Neural cell (in vitro differentiated cells): ENCODE data around the gene SRGAP3. TPM values are rescaled to one million over a fixed set of nuclear protein-coding genes. Genes with fewer than 3 reads are reported as not detected.

Experiments
- H2AFZ ChIP-seq: fragments of 200-600, 300-800 bp; sonication (generic), shearing (Covaris generic); 2 replicates; pipeline ENCODE4 v1.6.0; 2014; ENCODE audit warnings: low read depth, mild to moderate bottlenecking, antibody characterized with exemption, low read length, moderate library complexity
- H3F3A ChIP-seq: fragments of 200-600 bp; shearing (Covaris generic); 2 replicates; pipeline ENCODE4 v1.6.1; 2016; ENCODE audit warnings: mild to moderate bottlenecking, moderate library complexity, mixed read lengths, antibody characterized with exemption, low read length; ENCODE audit not compliant: insufficient read depth, poor library complexity, severe bottlenecking
- H3K27ac ChIP-seq: fragments of 200-600, 300-800 bp; sonication (generic), shearing (Covaris generic); 2 replicates; pipeline ENCODE4 v1.5.1; 2014; ENCODE audit warnings: mild to moderate bottlenecking, low read length, moderate library complexity
- H3K27me3 ChIP-seq: fragments of 300-800, 200-600 bp; sonication (generic), shearing (Covaris generic); 2 replicates; pipeline ENCODE4 v1.6.0; 2014; ENCODE audit warnings: mild to moderate bottlenecking, low read depth, low read length, moderate library complexity; ENCODE audit not compliant: insufficient read depth
- H3K36me3 ChIP-seq: fragments of 300-800, 200-600 bp; sonication (generic), shearing (Covaris generic); 2 replicates; pipeline ENCODE4 v1.5.1; 2014; ENCODE audit warnings: mild to moderate bottlenecking, antibody characterized with exemption, low read length, moderate library complexity; ENCODE audit not compliant: insufficient read depth
- H3K4me2 ChIP-seq: fragments of 300-800, 200-600 bp; sonication (generic), shearing (Covaris generic); 2 replicates; pipeline ENCODE4 v1.6.0; 2014; ENCODE audit warnings: mild to moderate bottlenecking, low read length
- H3K4me3 ChIP-seq: fragments of 300-800, 200-600 bp; sonication (generic), shearing (Covaris generic); 2 replicates; pipeline ENCODE4 v1.5.1; 2014; ENCODE audit warnings: mild to moderate bottlenecking, low read length, moderate library complexity
- H3K79me2 ChIP-seq: fragments of 200-600 bp; shearing (Covaris generic); replicated peaks from 2 replicates; pipeline ENCODE4 v1.6.0; 2014; ENCODE audit warnings: mild to moderate bottlenecking, low read length, moderate library complexity; ENCODE audit not compliant: insufficient read depth
- H3K9ac ChIP-seq: fragments of 300-800, 200-600 bp; sonication (generic), shearing (Covaris generic); 2 replicates; pipeline ENCODE4 v1.6.1; 2016; ENCODE audit warnings: mild to moderate bottlenecking, low read length, mixed read lengths
- H3K9me2 ChIP-seq: fragments of 200-600 bp; shearing (Covaris generic); 2 replicates; pipeline ENCODE4 v1.6.1; 2016; ENCODE audit warnings: mild to moderate bottlenecking, low read length, mixed read lengths; ENCODE audit not compliant: insufficient read depth
- H3K9me3 ChIP-seq: fragments of 200-600, 300-800 bp; sonication (generic), shearing (Covaris generic); 2 replicates; pipeline ENCODE4 v1.6.1; 2016; ENCODE audit warnings: mild to moderate bottlenecking, mixed run types, low read length, moderate library complexity, mixed read lengths
- H4K20me1 ChIP-seq: fragments of 200-600 bp; shearing (Covaris generic); 2 replicates; pipeline ENCODE4 v1.6.1; 2016; ENCODE audit warnings: mild to moderate bottlenecking, mixed run types; ENCODE audit not compliant: insufficient read depth
- EP300 ChIP-seq: fragments of 450-650 bp; conservative IDR thresholded peaks from 2 replicates; pipeline ENCODE4 v1.6.1; 2014; ENCODE audit warnings: antibody characterized with exemption, mild to moderate bottlenecking, moderate library complexity; ENCODE audit not compliant: poor library complexity, severe bottlenecking
- EZH2 ChIP-seq: fragments of 200-600, 300-800 bp; shearing (Covaris generic), sonication (generic); IDR thresholded peaks from 2 replicates; pipeline ENCODE4 v1.6.1; 2014; ENCODE audit warnings: antibody characterized with exemption, low read length, borderline replicate concordance, mild to moderate bottlenecking; ENCODE audit not compliant: insufficient read depth, poor library complexity, severe bottlenecking
- MXI1 ChIP-seq: fragments of 450-650 bp; conservative IDR thresholded peaks from 2 replicates; pipeline ENCODE4 v1.6.1; 2014; ENCODE audit warnings: antibody characterized with exemption, mild to moderate bottlenecking; ENCODE audit not compliant: poor library complexity, severe bottlenecking
- POLR2AphosphoS5 ChIP-seq: IDR thresholded peaks from 2 replicates; pipeline ENCODE4 v1.6.1; 2012
- RAD21 ChIP-seq: fragments of 450-650 bp; conservative IDR thresholded peaks from 2 replicates; pipeline ENCODE4 v1.6.1; 2014; ENCODE audit warnings: antibody characterized with exemption, mild to moderate bottlenecking, moderate library complexity
- REST ChIP-seq: IDR thresholded peaks from 2 replicates; pipeline ENCODE4 v1.6.1; 2012; ENCODE audit warnings: borderline replicate concordance
- SMC3 ChIP-seq: fragments of 450-650 bp; conservative IDR thresholded peaks from 2 replicates; pipeline ENCODE4 v1.6.1; 2014; ENCODE audit warnings: antibody characterized with exemption, mild to moderate bottlenecking, moderate library complexity; ENCODE audit not compliant: poor library complexity
- TAF1 ChIP-seq: IDR thresholded peaks from 2 replicates; pipeline ENCODE4 v1.6.1; 2012; ENCODE audit warnings: low read depth
- polyA plus RNA-seq: library from polyadenylated mRNA; depleted of rRNA; stranded (reverse); fragments of >200 nt; gene quantifications from 2 replicates; pipeline ENCODE4 v1.2.3, GENCODE V29; 2014
- TF ChIP-seq, protein P1 (sequence below): fragments of 450-650 bp; IDR thresholded peaks from 2 replicates; pipeline ENCODE4 v1.5.1; 2014; ENCODE audit warnings: antibody characterized with exemption, mild to moderate bottlenecking, moderate library complexity; ENCODE audit not compliant: poor library complexity, severe bottlenecking

Gene SRGAP3
- polyA plus RNA-seq, 1 donor from 2014 or later: 31.5 TPM

GRCh38 chr3:9229879-9230278, 19.6 kb downstream of the SRGAP3 start:
- H3K27me3 ChIP-seq: no peaks in the 10 kb centered on the region
- H3K27ac ChIP-seq: no peak overlapping the region
- peaks cover 68% of the 10 kb centered on the region for H3K79me2 ChIP-seq
- H3K9me3 ChIP-seq: no peaks in the 10 kb centered on the region
- H3K9ac ChIP-seq: no peak overlapping the region
- H3K4me3 ChIP-seq: no peak overlapping the region
- no peaks in the 10 kb centered on the region for H3K9me2 ChIP-seq
- H4K20me1 ChIP-seq: peaks cover 12% of the 10 kb centered on the region
- H3K4me2 ChIP-seq: no peak overlapping the region
- no peaks in the 10 kb centered on the region for H3K36me3 ChIP-seq
- H3F3A ChIP-seq: no peaks in the 10 kb centered on the region
- no peak overlapping the region for H2AFZ ChIP-seq
- TF ChIP-seq TAF1 (no peak), EP300 (no peak)

GRCh38 chr3:9229325-9229724, 20.1 kb downstream of the SRGAP3 start:
- no peak overlapping the region for H3K27ac ChIP-seq
- no peak overlapping the region for H3K4me3 ChIP-seq
- H2AFZ ChIP-seq: no peak overlapping the region
- H3K27me3 ChIP-seq: no peaks in the 10 kb centered on the region
- TF ChIP-seq EP300 (no peak), TAF1 (no peak), SMC3 (no peak), POLR2AphosphoS5 (no peak), EZH2 (no peak), REST (no peak), MXI1 (no peak), RAD21 (no peak)
- TF ChIP-seq, protein P1, sequence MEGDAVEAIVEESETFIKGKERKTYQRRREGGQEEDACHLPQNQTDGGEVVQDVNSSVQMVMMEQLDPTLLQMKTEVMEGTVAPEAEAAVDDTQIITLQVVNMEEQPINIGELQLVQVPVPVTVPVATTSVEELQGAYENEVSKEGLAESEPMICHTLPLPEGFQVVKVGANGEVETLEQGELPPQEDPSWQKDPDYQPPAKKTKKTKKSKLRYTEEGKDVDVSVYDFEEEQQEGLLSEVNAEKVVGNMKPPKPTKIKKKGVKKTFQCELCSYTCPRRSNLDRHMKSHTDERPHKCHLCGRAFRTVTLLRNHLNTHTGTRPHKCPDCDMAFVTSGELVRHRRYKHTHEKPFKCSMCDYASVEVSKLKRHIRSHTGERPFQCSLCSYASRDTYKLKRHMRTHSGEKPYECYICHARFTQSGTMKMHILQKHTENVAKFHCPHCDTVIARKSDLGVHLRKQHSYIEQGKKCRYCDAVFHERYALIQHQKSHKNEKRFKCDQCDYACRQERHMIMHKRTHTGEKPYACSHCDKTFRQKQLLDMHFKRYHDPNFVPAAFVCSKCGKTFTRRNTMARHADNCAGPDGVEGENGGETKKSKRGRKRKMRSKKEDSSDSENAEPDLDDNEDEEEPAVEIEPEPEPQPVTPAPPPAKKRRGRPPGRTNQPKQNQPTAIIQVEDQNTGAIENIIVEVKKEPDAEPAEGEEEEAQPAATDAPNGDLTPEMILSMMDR: no peak
- no peak overlapping the region for H3K4me2 ChIP-seq
- H3K9me3 ChIP-seq: no peaks in the 10 kb centered on the region
- no peaks in the 10 kb centered on the region for H3K36me3 ChIP-seq
- H4K20me1 ChIP-seq: peaks cover 12% of the 10 kb centered on the region
- H3K79me2 ChIP-seq: peaks cover 68% of the 10 kb centered on the region
- no peaks in the 10 kb centered on the region for H3F3A ChIP-seq
- no peaks in the 10 kb centered on the region for H3K9me2 ChIP-seq
- H3K9ac ChIP-seq: no peak overlapping the region

DNA sequence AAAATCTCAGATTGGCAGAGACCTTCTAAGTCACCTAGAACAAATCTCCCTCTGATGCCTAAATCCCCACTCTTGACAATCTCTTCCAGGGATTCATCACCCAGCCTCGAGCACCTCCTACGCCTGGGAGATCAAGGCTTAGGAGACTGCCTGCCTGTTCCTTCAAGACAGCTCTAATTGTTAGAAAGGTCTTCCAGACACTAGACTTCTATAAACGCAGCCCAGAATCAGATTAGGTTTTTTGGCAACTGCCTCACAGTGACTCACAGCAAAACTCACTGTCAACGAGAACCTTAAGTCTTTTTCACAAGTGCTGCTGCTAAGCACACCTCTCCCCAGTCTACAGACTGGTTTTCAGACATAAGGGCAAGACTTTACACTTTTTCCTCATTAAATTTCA, 23.1 kb downstream of the SRGAP3 start:
- Histone ChIP-seq H3K4me3 (no peak overlapping the region), H3K27ac (no peak overlapping the region), H2AFZ (no peak overlapping the region), H3F3A (no peaks in the 10 kb centered on the region), H3K79me2 (peaks cover 80% of the 10 kb centered on the region), H3K9me2 (no peaks in the 10 kb centered on the region), H3K9me3 (no peaks in the 10 kb centered on the region), H3K27me3 (no peaks in the 10 kb centered on the region), H3K9ac (no peak overlapping the region), H3K4me2 (no peak overlapping the region), H4K20me1 (peaks cover 12% of the 10 kb centered on the region), H3K36me3 (no peaks in the 10 kb centered on the region)
- TF ChIP-seq EP300 (no peak), SMC3 (no peak), RAD21 (no peak), TAF1 (no peak), EZH2 (no peak), POLR2AphosphoS5 (no peak), REST (no peak), MXI1 (no peak)
- TF ChIP-seq, protein P1: no peak
